ENCODE results near the gene GIPC2.

Gene GIPC2

DNA sequence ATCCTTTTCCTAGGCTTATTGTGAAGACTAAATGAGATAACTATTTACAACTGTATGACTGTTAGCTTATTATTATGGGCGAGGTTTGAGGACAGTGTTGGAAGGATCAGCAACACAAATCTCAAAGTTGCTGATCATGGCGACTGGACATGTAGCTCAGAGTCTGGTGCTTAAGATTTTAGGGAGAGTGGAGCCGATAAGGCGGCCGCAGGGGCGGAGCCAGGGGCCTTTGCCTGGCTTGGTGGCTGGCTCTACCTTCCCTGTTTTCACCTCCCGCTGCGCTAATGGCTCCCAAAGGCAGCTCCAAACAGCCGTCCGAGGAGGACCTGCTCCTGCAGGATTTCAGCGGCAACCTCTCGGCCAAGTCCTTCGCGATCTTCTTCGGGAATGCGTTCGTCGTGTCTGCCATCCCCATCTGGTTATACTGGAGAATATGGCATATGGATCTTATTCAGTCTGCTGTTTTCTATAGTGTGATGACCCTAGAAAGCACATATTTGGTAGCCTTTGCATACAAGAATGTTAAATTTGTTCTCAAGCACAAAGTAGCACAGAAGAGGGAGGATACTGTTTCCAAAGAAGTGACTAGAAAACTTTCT lies 45.5 kb downstream of the GIPC2 start:
- Histone ChIP-seq H3K4me3 (ENCODE audit: severe bottlenecking) (no peak overlapping the region), H3K4me1 (ENCODE audit: insufficient read depth, poor library complexity, severe bottlenecking) (peaks cover 36% of the 10 kb centered on the region), H3K27ac (ENCODE audit: poor library complexity, severe bottlenecking) (peak overlapping the region; percentile 95), H3K9me3 (ENCODE audit: severe bottlenecking) (peaks cover 7% of the 10 kb centered on the region), H3K27me3 (ENCODE audit: insufficient read depth, poor library complexity, severe bottlenecking) (no peaks in the 10 kb centered on the region), H3K36me3 (ENCODE audit: low read depth) (no peaks in the 10 kb centered on the region)
- ATAC-seq (ENCODE audit: low read depth) (no peak), DNase-seq (ENCODE audit: low spot score) (no peak)
- no peak for TF ChIP-seq CTCF (IDR thresholded peaks at IDR 0.05; ENCODE audit: poor library complexity, severe bottlenecking)

DNA sequence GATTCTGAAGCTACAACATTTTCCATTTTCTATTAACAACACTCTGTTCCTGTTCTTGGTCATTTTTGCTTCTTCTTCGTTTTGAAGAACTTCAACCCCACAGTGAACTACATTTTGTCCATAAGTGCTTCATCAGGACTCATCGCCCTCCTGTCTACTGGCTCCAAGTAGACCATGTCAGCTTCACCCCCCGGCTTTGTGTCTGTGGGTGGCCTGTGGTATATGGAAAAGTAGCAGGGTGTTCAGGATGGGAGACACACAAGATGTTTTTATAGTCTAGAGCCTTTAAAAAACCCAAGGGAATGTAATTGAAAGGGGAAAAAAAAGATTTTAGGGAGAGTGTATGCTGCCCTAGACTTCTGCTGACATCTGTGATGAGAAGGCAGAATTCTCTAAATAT lies 46.1 kb downstream of the GIPC2 start:
- no peak overlapping the region for H3K4me3 ChIP-seq (ENCODE audit: severe bottlenecking)
- DNase-seq (ENCODE audit: low spot score) (no peak), ATAC-seq (ENCODE audit: low read depth) (no peak)
- TF ChIP-seq CTCF (IDR thresholded peaks at IDR 0.05; ENCODE audit: poor library complexity, severe bottlenecking), result no peak
- peaks cover under 1% of the 10 kb centered on the region for H3K9me3 ChIP-seq (ENCODE audit: severe bottlenecking)
- H3K27ac ChIP-seq (ENCODE audit: poor library complexity, severe bottlenecking), result peak overlapping the region; percentile 95
- H3K36me3 ChIP-seq (ENCODE audit: low read depth), result no peaks in the 10 kb centered on the region
- H3K27me3 ChIP-seq (ENCODE audit: insufficient read depth, poor library complexity, severe bottlenecking), result no peaks in the 10 kb centered on the region
- H3K4me1 ChIP-seq (ENCODE audit: insufficient read depth, poor library complexity, severe bottlenecking), result peaks cover 41% of the 10 kb centered on the region

DNA sequence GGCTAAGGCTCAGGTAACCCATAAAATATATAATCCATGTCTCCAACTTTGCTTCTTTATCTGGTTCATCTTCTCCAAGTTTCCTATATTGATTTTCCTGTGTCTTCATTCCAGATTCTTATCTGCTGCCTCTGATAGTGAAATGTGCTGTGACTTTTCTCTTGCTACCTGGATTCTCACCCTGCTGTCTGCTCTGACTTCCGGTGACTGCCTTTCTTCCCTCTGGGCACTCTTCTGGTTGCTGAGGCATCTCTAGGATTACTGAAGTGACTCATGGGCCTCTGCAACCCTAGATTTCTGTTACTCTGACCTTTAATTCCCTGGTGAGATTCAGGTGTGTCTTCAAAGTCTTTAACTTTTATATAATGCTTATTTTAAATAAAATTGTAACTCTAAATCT lies 46.9 kb downstream of the GIPC2 start:
- ATAC-seq (ENCODE audit: low read depth) (peak; percentile 95), DNase-seq (ENCODE audit: low spot score) (no peak)
- no peak overlapping the region for H3K4me3 ChIP-seq (ENCODE audit: severe bottlenecking)
- peak overlapping the region; percentile 95 for H3K27ac ChIP-seq (ENCODE audit: poor library complexity, severe bottlenecking)
- H3K27me3 ChIP-seq (ENCODE audit: insufficient read depth, poor library complexity, severe bottlenecking), result no peaks in the 10 kb centered on the region
- peaks cover 41% of the 10 kb centered on the region for H3K4me1 ChIP-seq (ENCODE audit: insufficient read depth, poor library complexity, severe bottlenecking)
- no peaks in the 10 kb centered on the region for H3K9me3 ChIP-seq (ENCODE audit: severe bottlenecking)
- H3K36me3 ChIP-seq (ENCODE audit: low read depth), result no peaks in the 10 kb centered on the region
- no peak for TF ChIP-seq CTCF (IDR thresholded peaks at IDR 0.05; ENCODE audit: poor library complexity, severe bottlenecking)

DNA sequence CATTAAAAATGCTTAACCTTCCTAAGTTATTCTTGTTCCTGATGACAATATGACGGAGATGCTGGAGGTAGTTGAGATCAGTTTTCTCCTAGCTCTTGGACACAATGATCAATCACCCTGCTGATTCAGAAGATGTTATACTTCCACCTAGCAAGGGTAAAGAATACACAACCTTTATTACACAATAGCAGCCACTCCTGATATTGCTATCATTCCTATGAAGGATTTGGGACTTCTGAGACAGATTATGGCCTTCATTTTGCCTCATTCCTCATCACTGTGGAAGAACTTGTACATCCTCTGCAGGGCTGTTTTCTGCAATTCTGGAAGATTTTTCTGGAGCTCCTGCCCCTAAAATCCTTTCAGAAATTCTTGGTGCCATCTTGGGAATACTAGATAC lies 47.8 kb downstream of the GIPC2 start:
- peak overlapping the region; percentile 95 for H3K27ac ChIP-seq (ENCODE audit: poor library complexity, severe bottlenecking)
- DNase-seq (ENCODE audit: low spot score) (no peak), ATAC-seq (ENCODE audit: low read depth) (no peak)
- H3K27me3 ChIP-seq (ENCODE audit: insufficient read depth, poor library complexity, severe bottlenecking), result no peaks in the 10 kb centered on the region
- no peaks in the 10 kb centered on the region for H3K36me3 ChIP-seq (ENCODE audit: low read depth)
- no peaks in the 10 kb centered on the region for H3K9me3 ChIP-seq (ENCODE audit: severe bottlenecking)
- H3K4me1 ChIP-seq (ENCODE audit: insufficient read depth, poor library complexity, severe bottlenecking), result peaks cover 41% of the 10 kb centered on the region
- TF ChIP-seq CTCF (IDR thresholded peaks at IDR 0.05; ENCODE audit: poor library complexity, severe bottlenecking), result no peak
- no peak overlapping the region for H3K4me3 ChIP-seq (ENCODE audit: severe bottlenecking)

GRCh38 chr1:78094639-78095038 lies 48.9 kb downstream of the GIPC2 start:
- H3K36me3 ChIP-seq (ENCODE audit: low read depth), result no peaks in the 10 kb centered on the region
- no peaks in the 10 kb centered on the region for H3K27me3 ChIP-seq (ENCODE audit: insufficient read depth, poor library complexity, severe bottlenecking)
- no peak overlapping the region for H3K4me3 ChIP-seq (ENCODE audit: severe bottlenecking)
- TF ChIP-seq CTCF (IDR thresholded peaks at IDR 0.05; ENCODE audit: poor library complexity, severe bottlenecking), result no peak
- no peaks in the 10 kb centered on the region for H3K9me3 ChIP-seq (ENCODE audit: severe bottlenecking)
- DNase-seq (ENCODE audit: low spot score) (no peak), ATAC-seq (ENCODE audit: low read depth) (no peak)
- peaks cover 41% of the 10 kb centered on the region for H3K4me1 ChIP-seq (ENCODE audit: insufficient read depth, poor library complexity, severe bottlenecking)
- peak overlapping the region; percentile 95 for H3K27ac ChIP-seq (ENCODE audit: poor library complexity, severe bottlenecking)

All from RWPE2 (cell line).